Upper lobe of left lung (tissue), 6 donors: ENCODE data around the gene RAB8B. TPM values are rescaled to one million over a fixed set of nuclear protein-coding genes. Genes with fewer than 3 reads are reported as not detected.

ENCODE experiments used
- ATAC-seq, 2 donors: fragments of 200-7000 bp; cut with Tn5 transposase; one replicate each; pipeline ENCODE4 v1.9.1; 2022; ENCODE audit warnings: mild to moderate bottlenecking in 2 of 2, moderate library complexity in 2 of 2; ENCODE audit not compliant: low FRiP score in 2 of 2
- DNase-seq, 2 donors: peaks; one replicate each; pipeline ENCODE4 v3.0.0-alpha.2; 2019 to 2020
- H3K27ac ChIP-seq, 4 donors: fragments of 200-600 bp; sonication (generic); one replicate each; pipeline ENCODE4 v1.5.1; 2016 to 2019
- H3K27me3 ChIP-seq, 4 donors: fragments of 200-600 bp; sonication (generic); one replicate each; pipeline ENCODE4 v1.5.1; 2017 to 2019
- H3K36me3 ChIP-seq, 4 donors: fragments of 200-600 bp; sonication (generic); one replicate each; pipeline ENCODE4 v1.5.1; 2016 to 2019
- H3K4me1 ChIP-seq, 4 donors: fragments of 200-600 bp; sonication (generic); one replicate each; pipeline ENCODE4 v1.5.1; 2018 to 2019
- H3K4me3 ChIP-seq, 4 donors: fragments of 200-600 bp; sonication (generic); one replicate each; pipeline ENCODE4 v1.5.1; 2017 to 2019; ENCODE audit warnings: mild to moderate bottlenecking in 2 of 4, moderate library complexity in 1 of 4
- H3K9me3 ChIP-seq, 4 donors: fragments of 200-600 bp; sonication (generic); one replicate each; pipeline ENCODE4 v1.5.1; 2018 to 2019
- EP300 ChIP-seq, 4 donors: sonication (generic); formaldehyde crosslinking; IDR thresholded peaks; one replicate each; pipeline ENCODE4 v1.5.1; 2017; ENCODE audit warnings: antibody characterized with exemption in 4 of 4, control low read depth in 2 of 4
- POLR2A ChIP-seq, 4 donors: fragments of 450-650 bp; IDR thresholded peaks; one replicate each; pipeline ENCODE4 v1.5.1; 2016 to 2017; ENCODE audit warnings: antibody characterized with exemption in 4 of 4, mild to moderate bottlenecking in 2 of 4
- POLR2AphosphoS5 ChIP-seq, 2 donors: sonication (generic); formaldehyde crosslinking; IDR thresholded peaks; one replicate each; pipeline ENCODE4 v1.5.1; 2017; ENCODE audit warnings: antibody characterized with exemption in 2 of 2
- WGBS, 2 donors: methylation state at CpG; one replicate each; pipeline ENCODE4 v1.1.5; 2017 to 2018; 5-methylcytosine and 5-hydroxymethylcytosine counted together
- total RNA-seq, 6 donors: library from RNA; depleted of rRNA in 4 of 6; stranded (reverse); fragments of >200 nt in 4 of 6; gene quantifications; one replicate each; pipeline versions ENCODE4 v1.1.0 to v1.2.1, GENCODE V29; 2016 to 2021
- TF ChIP-seq, protein P1 (sequence below), 6 experiments: fragments of 450-650 bp in 4 of 6; fragments of 200-600 bp in 2 of 6; sonication (generic) in 2 of 6; IDR thresholded peaks; one replicate each; pipeline ENCODE4 v1.5.1; 2016 to 2019; ENCODE audit warnings: antibody characterized with exemption in 6 of 6
- donor health status: DM: no; HTN: no; CAD: no; lungs with moderate emphysema.
- donor health status: DM: no; HTN: yes; CAD: no; lungs with severe emphysema.

RAB8B gene
- total RNA-seq, 6 donors from 2014 or later, result 10.2 to 54.8 (median 39.2) TPM

DNA sequence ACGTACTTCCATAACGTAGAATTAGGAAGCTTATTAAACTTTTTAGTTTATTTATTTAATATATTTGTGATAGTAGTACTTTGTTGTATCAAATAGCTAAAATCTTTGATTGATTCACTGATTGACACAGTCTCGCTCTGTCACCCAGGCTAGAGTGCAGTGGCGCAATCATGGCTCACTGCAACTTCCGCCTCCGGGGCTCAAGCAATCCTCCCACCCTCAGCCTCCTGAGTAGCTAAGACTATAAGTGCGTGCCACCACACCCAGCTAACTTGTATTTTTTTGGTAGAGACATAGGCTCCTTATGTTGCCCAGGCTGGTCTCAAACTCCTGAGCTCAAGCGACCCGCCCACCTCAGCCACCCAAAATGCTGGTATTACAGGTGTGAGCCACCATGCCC, 93.7 kb downstream of the RAB8B start:
- H3K4me3 ChIP-seq, result no peak overlapping the region
- peak overlapping the region; percentile 19 to 72 (median 54) for H3K27ac ChIP-seq
- no peaks in the 10 kb centered on the region for H3K27me3 ChIP-seq
- peaks cover 0 to 19% (median 7%) of the 10 kb centered on the region in 4 donors for H3K36me3 ChIP-seq
- TF ChIP-seq EP300 (IDR thresholded peaks at IDR 0.05), result no peak
- peak in 1 of 2 donors; percentile 47 for TF ChIP-seq POLR2AphosphoS5 (IDR thresholded peaks at IDR 0.05)
- TF ChIP-seq, protein P1, sequence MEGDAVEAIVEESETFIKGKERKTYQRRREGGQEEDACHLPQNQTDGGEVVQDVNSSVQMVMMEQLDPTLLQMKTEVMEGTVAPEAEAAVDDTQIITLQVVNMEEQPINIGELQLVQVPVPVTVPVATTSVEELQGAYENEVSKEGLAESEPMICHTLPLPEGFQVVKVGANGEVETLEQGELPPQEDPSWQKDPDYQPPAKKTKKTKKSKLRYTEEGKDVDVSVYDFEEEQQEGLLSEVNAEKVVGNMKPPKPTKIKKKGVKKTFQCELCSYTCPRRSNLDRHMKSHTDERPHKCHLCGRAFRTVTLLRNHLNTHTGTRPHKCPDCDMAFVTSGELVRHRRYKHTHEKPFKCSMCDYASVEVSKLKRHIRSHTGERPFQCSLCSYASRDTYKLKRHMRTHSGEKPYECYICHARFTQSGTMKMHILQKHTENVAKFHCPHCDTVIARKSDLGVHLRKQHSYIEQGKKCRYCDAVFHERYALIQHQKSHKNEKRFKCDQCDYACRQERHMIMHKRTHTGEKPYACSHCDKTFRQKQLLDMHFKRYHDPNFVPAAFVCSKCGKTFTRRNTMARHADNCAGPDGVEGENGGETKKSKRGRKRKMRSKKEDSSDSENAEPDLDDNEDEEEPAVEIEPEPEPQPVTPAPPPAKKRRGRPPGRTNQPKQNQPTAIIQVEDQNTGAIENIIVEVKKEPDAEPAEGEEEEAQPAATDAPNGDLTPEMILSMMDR (IDR thresholded peaks at IDR 0.05), result no peak
- peak in 1 of 4 donors; percentile 56 for TF ChIP-seq POLR2A (IDR thresholded peaks at IDR 0.05)
- 65 to 73% methylated on average over 9 of the region's 9 CpGs for WGBS, 2 donors
- ATAC-seq (peak in 1 of 2 donors; percentile 69), DNase-seq (peak in 1 of 2 donors; percentile 75)
- H3K9me3 ChIP-seq, result no peaks in the 10 kb centered on the region
- peaks cover 0 to 12% (median 5%) of the 10 kb centered on the region in 4 donors for H3K4me1 ChIP-seq

DNA sequence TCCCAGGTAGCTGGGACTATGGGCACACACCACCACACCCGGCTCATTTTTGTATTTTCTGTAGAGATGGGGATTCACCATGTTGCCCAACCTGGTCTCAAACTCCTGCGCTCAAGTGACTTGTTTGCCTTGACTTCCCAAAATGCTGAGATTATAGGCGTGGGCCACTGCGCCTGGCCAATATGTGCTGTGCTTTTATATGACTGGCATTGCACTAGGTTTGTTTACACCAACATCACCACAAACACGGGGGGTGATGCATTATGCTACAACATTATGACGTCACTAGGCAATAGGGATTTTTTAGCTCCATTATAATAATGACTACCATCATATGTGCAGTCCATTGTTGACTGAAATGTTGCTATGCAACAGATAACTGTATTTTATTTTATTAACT, 94.9 kb downstream of the RAB8B start:
- no peaks in the 10 kb centered on the region for H3K9me3 ChIP-seq
- DNase-seq, result no peak
- 94 to 98% methylated on average over 5 to 6 of the region's 6 CpGs for WGBS, 2 donors
- H3K4me3 ChIP-seq, result no peak overlapping the region
- peaks cover 3 to 13% (median 6%) of the 10 kb centered on the region in 4 donors for H3K4me1 ChIP-seq
- no peak overlapping the region for H3K27ac ChIP-seq
- TF ChIP-seq POLR2AphosphoS5 (IDR thresholded peaks at IDR 0.05) (no peak), EP300 (IDR thresholded peaks at IDR 0.05) (no peak), POLR2A (IDR thresholded peaks at IDR 0.05) (no peak)
- TF ChIP-seq, protein P1 (IDR thresholded peaks at IDR 0.05), result no peak
- no peak for ATAC-seq
- no peaks in the 10 kb centered on the region for H3K27me3 ChIP-seq
- peaks cover 0 to 19% (median 7%) of the 10 kb centered on the region in 4 donors for H3K36me3 ChIP-seq

DNA sequence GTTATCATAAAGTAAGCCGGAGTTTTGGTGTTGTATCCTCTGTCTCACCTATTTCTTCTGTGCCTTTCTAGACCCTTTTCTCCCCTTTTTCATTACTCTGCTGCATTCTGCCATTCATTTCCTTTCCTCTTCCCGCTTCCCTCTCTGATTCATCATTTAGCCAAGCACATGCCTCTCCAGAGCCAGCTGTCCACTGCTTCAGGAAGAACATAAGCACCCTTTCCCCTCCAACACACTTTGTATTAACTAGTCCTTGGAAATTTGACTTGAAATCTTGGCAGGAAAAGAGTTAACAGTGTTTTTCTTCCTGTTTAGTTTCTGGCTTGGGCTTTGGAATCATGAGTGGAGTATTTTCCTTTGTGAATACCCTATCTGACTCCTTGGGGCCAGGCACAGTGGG, 97.7 kb downstream of the RAB8B start:
- Histone ChIP-seq H3K36me3 (peaks cover 0 to 19% (median 4%) of the 10 kb centered on the region in 4 donors), H3K4me1 (peaks cover 3 to 19% (median 11%) of the 10 kb centered on the region in 4 donors), H3K9me3 (no peaks in the 10 kb centered on the region), H3K4me3 (no peak overlapping the region), H3K27ac (no peak overlapping the region), H3K27me3 (no peaks in the 10 kb centered on the region)
- no peak for ATAC-seq
- DNase-seq, result no peak
- TF ChIP-seq POLR2AphosphoS5 (IDR thresholded peaks at IDR 0.05) (no peak), POLR2A (IDR thresholded peaks at IDR 0.05) (no peak), EP300 (IDR thresholded peaks at IDR 0.05) (no peak)
- TF ChIP-seq, protein P1 (IDR thresholded peaks at IDR 0.05), result no peak
- WGBS, 2 donors, result 74 to 83% methylated on average over 2 of the region's 2 CpGs

DNA sequence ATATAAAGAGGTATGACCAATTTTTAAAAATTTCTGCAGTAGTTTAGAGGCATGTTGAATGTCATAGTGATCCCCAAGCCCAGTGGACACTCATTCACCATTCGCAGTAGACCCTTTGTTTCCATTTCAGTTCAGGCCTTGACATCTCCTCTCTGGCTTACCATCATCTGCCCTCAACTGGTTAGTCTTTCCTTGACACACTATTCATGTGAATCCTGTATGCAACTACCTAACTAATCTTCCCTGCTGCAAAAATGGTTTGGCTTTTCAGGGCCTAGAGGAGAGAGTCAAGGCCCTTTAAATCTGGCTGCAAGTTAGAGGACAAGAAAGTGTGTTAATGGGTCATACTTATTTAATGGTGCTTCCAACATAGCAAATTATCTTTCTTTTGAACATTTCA, 98.9 kb downstream of the RAB8B start:
- peaks cover 0 to 19% (median 4%) of the 10 kb centered on the region in 4 donors for H3K36me3 ChIP-seq
- TF ChIP-seq POLR2AphosphoS5 (IDR thresholded peaks at IDR 0.05), result no peak
- TF ChIP-seq POLR2A (IDR thresholded peaks at IDR 0.05), result no peak
- TF ChIP-seq EP300 (IDR thresholded peaks at IDR 0.05), result no peak
- TF ChIP-seq, protein P1 (IDR thresholded peaks at IDR 0.05), result no peak
- no peak overlapping the region for H3K27ac ChIP-seq
- peaks cover 0 to 19% (median 11%) of the 10 kb centered on the region in 4 donors for H3K4me1 ChIP-seq
- DNase-seq, result no peak
- 76 to 77% methylated on average over 1 of the region's 1 CpG for WGBS, 2 donors
- no peak for ATAC-seq
- H3K4me3 ChIP-seq, result no peak overlapping the region
- no peaks in the 10 kb centered on the region for H3K27me3 ChIP-seq
- H3K9me3 ChIP-seq, result no peaks in the 10 kb centered on the region

DNA sequence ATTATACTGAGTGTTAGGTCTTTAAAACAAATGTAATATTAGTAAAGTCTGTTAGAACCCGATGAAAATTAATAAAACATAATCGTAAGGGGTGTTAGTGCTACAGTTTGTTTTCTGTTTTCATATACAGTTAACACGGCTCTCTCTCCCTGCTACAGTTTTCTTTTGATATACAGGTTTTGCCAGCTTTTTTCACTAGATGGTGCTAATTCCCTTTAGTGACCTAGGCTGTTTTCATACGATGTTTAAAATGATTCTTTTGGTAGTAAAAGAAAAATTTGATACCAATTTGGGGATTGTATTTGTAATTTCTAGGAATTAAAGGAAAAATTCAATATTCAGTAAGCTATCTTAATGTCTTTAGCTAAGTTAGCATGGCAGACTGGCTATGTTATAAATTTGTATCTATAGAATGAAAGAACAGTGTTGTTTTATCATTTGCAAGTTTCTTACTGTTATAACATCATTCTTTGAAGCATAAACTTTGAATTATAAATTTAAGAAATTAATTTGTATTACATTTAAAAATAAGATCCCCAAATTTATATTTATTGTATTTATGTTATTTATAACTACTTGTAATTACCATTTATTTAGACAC, 99.5 kb downstream of the RAB8B start:
- Histone ChIP-seq H3K4me3 (no peak overlapping the region), H3K9me3 (no peaks in the 10 kb centered on the region), H3K4me1 (peaks cover 0 to 19% (median 11%) of the 10 kb centered on the region in 4 donors), H3K36me3 (peaks cover 0 to 19% (median 4%) of the 10 kb centered on the region in 4 donors), H3K27me3 (no peaks in the 10 kb centered on the region), H3K27ac (no peak overlapping the region)
- no peak for DNase-seq
- ATAC-seq, result peak in 1 of 2 donors; percentile 79
- WGBS, 2 donors, result 1 to 10% methylated on average over 4 of the region's 4 CpGs
- TF ChIP-seq EP300 (IDR thresholded peaks at IDR 0.05), result no peak
- TF ChIP-seq, protein P1 (IDR thresholded peaks at IDR 0.05), result peak; percentile 23 to 65 (median 56)
